ENCODE results near the gene NOL9. TPM values are rescaled to one million over a fixed set of nuclear protein-coding genes. Genes with fewer than 3 reads are reported as not detected.

The NOL9 gene
- total RNA-seq, 3 donors from 2014 or later: 20.0 to 28.3 (median 21.1) TPM

DNA sequence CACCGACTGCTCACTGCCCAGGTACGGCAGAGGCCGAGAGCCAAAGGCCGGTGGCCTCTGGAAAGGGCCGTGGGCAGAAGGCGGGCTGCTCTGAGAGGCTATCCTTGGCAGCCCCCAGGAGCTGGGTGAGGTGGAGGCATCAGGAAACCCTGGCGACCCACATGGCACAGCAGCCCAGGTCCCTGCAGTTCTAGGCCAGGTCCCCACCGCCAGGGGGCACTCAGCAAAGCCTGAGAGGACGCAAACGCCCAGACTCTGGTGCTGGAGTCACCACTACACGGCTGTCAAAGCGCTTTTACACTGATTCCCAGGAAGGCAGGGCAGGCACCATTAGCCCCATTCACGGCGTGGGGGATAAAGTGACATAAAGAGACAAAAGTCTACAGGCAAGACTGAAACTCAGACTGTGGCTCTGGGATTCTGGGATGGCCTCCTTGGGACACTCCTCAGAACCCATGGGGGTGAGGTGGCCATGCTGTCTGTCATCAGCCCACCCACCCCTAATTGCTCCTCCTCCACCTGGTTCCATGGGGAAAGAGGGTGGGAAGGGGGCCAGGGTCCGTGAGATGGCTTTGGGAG is 67.8 kb downstream of the NOL9 start:
- peak; percentile 87 to 96 (median 93) for DNase-seq
- H3K4me1 ChIP-seq (ENCODE audit: low read depth): peaks cover 43% of the 10 kb centered on the region
- TF ChIP-seq, protein P1, sequence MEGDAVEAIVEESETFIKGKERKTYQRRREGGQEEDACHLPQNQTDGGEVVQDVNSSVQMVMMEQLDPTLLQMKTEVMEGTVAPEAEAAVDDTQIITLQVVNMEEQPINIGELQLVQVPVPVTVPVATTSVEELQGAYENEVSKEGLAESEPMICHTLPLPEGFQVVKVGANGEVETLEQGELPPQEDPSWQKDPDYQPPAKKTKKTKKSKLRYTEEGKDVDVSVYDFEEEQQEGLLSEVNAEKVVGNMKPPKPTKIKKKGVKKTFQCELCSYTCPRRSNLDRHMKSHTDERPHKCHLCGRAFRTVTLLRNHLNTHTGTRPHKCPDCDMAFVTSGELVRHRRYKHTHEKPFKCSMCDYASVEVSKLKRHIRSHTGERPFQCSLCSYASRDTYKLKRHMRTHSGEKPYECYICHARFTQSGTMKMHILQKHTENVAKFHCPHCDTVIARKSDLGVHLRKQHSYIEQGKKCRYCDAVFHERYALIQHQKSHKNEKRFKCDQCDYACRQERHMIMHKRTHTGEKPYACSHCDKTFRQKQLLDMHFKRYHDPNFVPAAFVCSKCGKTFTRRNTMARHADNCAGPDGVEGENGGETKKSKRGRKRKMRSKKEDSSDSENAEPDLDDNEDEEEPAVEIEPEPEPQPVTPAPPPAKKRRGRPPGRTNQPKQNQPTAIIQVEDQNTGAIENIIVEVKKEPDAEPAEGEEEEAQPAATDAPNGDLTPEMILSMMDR (IDR thresholded peaks at IDR 0.05): peak; percentile 67
- ATAC-seq: peak; percentile 61
- no peaks in the 10 kb centered on the region for H3K36me3 ChIP-seq (ENCODE audit: low read depth)
- intact Hi-C loops (cut with DNase I, micrococcal nuclease): no loop called here
- no peaks in the 10 kb centered on the region for H3K9me3 ChIP-seq
- no peak overlapping the region for H3K4me3 ChIP-seq

DNA sequence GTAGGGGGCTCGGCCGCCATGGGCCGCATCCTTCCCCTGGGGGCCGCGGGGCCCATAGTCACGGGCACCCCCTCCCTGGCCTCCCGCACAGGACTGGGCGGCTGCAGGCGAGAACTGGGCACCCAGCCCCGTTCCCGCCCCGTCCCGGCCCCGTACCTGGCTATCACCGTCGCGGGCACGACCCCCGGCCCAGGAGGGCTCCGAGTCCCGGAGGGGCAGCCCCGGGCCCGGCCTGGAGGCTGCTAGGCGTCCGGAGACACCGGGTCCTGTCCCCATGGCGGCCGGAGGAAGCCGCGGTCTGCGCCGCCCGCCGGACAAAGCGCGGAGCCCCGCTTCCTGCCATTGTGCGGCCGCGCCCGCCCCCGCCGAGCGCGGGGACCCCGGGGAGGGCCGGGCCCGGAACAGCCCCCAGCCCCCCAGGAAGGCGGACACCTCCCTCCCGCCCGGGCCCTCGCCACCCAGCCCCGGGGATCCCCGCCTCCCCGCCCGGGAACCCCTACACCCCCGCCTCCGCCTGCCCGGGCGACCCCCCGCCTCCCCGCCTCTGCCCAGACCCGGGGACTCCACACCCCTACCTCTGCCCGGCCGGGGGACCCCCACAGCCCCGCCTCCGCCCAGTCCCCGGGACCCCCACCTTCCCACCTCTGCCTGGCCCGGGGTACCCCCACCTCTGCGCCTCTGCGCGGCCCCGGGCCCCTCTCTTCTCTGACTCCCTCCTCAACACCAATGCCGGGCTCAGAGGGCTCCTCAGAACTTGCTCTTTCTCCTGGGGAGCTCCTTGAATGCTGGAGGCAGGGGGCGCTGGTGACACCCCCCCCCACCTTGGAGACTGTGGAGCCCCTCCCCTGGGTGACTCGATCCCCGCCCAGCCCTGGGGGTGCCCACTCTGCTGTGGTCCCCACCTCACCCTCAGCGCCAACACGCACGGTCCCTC is 68.9 kb downstream of the NOL9 start:
- DNase-seq: peak in 1 of 3 donors; percentile 29
- peak; percentile 0 for ATAC-seq
- H3K4me1 ChIP-seq (ENCODE audit: low read depth): peaks cover 39% of the 10 kb centered on the region
- no peaks in the 10 kb centered on the region for H3K9me3 ChIP-seq
- no peak overlapping the region for H3K4me3 ChIP-seq
- no peaks in the 10 kb centered on the region for H3K36me3 ChIP-seq (ENCODE audit: low read depth)
- intact Hi-C loops (cut with DNase I, micrococcal nuclease): no loop called here
- TF ChIP-seq, protein P1 (IDR thresholded peaks at IDR 0.05): no peak

DNA sequence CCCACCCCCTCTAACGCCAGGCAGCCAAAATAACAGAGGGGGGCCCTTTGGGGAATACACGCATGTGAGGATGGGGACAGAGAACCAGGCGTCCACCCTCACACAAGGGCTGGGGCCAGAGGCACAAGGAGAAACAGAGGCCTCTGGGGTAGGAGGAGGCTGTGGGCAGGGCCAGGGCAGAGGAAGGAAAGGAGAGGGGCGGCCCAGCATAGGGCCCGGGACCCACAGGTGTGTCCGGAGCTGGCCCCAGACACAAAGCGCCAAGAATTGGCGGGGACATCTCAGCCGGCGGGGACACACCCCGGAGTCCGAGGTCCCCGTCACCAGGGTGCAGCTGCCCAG is 69.5 kb downstream of the NOL9 start:
- no peaks in the 10 kb centered on the region for H3K9me3 ChIP-seq
- H3K36me3 ChIP-seq (ENCODE audit: low read depth): no peaks in the 10 kb centered on the region
- DNase-seq: peak in 1 of 3 donors; percentile 16
- TF ChIP-seq, protein P1 (IDR thresholded peaks at IDR 0.05): no peak
- peaks cover 36% of the 10 kb centered on the region for H3K4me1 ChIP-seq (ENCODE audit: low read depth)
- no peak overlapping the region for H3K4me3 ChIP-seq
- ATAC-seq: peak; percentile 2
- intact Hi-C loops (cut with DNase I, micrococcal nuclease): no loop called here

DNA sequence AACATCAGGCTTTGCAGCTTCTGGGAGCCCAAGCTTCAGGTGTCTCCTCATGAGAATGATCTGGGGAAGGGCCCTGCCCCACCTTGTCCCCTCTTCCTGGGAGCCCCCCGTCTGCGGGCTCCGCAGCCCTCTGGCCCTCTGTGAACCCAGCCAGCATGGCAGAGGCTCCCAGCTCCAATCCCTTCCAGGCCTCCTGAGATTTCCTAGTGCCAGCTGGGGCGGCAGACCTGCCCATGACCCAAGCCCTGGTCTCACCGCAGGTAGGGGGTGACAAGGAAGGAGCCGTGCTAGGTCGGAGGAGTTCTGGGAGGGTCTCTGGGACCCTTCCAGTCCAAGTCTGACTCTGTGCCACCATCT is 70.6 kb downstream of the NOL9 start:
- no peak overlapping the region for H3K4me3 ChIP-seq
- intact Hi-C loops (cut with DNase I, micrococcal nuclease): no loop called here
- peaks cover 25% of the 10 kb centered on the region for H3K4me1 ChIP-seq (ENCODE audit: low read depth)
- TF ChIP-seq, protein P1 (IDR thresholded peaks at IDR 0.05): no peak
- H3K9me3 ChIP-seq: no peaks in the 10 kb centered on the region
- H3K36me3 ChIP-seq (ENCODE audit: low read depth): no peaks in the 10 kb centered on the region
- peak in 1 of 3 donors; percentile 8 for DNase-seq
- ATAC-seq: no peak

DNA sequence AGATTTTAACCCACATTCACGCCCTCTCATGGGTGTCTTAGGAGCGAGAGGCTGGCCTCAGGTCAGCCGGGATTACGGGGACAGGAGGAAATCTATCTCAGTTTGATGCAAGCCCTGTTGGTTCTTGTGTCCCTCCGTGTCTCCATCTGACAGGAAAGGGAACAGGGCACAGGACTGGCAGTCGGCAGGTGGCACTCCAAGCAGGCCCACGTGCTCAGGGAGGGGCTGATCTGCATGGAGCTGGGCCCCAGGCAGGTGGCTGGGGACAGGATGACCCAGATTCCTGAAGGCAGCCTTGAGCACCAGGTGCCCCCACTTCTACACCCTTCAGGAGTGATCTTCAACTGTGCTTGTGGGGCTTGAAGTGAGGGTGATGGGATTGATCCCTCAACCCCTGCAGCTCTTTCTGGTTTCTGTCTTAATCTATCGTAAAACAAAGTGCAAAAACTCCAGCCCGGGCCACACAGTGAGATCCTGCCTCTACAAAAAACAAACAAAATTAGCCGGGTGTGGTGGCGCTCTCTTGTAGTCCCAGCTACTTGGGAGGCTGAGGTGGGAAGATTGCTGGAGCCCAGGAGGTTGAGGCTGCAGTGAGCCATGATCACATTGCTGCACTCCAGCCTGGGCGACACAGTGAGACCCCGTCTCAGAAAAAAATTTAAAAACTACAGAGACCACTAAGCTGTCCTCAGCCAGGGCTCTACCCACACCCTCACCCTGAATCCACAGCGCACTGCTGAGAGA is 71.1 kb downstream of the NOL9 start:
- intact Hi-C loops (cut with DNase I, micrococcal nuclease): no loop called here
- TF ChIP-seq, protein P1 (IDR thresholded peaks at IDR 0.05): no peak
- Histone ChIP-seq H3K36me3 (ENCODE audit: low read depth) (no peaks in the 10 kb centered on the region), H3K4me1 (ENCODE audit: low read depth) (peaks cover 24% of the 10 kb centered on the region), H3K4me3 (no peak overlapping the region), H3K9me3 (no peaks in the 10 kb centered on the region)
- ATAC-seq: peak; percentile 81
- DNase-seq: peak; percentile 81 to 86 (median 83)

Data from mucosa of descending colon (tissue), 3 donors.